Measurements from ENCODE around the gene CP.

DNA sequence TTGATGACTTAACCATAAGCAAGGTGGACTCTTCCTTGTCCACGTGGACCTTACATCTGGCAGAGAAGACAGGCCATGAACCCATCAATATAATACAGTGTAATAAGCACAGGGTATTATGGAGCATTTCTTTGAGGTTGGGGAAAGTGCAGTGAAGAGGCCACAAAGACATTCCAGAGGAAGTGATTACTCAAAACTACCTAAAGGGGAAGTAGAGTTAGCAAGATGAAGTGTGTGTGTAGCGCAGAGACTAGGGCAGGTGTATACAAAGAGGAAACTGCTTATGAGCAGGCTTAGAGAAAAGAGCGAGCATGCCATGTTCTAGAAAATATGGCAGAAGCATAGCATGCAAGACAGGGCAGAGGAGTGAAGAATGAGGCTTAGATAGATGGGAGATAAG, 17.9 kb downstream of the CP start:
- TF ChIP-seq, protein P1, sequence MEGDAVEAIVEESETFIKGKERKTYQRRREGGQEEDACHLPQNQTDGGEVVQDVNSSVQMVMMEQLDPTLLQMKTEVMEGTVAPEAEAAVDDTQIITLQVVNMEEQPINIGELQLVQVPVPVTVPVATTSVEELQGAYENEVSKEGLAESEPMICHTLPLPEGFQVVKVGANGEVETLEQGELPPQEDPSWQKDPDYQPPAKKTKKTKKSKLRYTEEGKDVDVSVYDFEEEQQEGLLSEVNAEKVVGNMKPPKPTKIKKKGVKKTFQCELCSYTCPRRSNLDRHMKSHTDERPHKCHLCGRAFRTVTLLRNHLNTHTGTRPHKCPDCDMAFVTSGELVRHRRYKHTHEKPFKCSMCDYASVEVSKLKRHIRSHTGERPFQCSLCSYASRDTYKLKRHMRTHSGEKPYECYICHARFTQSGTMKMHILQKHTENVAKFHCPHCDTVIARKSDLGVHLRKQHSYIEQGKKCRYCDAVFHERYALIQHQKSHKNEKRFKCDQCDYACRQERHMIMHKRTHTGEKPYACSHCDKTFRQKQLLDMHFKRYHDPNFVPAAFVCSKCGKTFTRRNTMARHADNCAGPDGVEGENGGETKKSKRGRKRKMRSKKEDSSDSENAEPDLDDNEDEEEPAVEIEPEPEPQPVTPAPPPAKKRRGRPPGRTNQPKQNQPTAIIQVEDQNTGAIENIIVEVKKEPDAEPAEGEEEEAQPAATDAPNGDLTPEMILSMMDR (IDR thresholded peaks at IDR 0.05), result no peak
- TF ChIP-seq POLR2A (IDR thresholded peaks at IDR 0.05), result no peak
